Skeletal muscle tissue (tissue), 4 donors: ENCODE data around the gene CNGA4. TPM values are rescaled to one million over a fixed set of nuclear protein-coding genes. Genes with fewer than 3 reads are reported as not detected.

Experiments
- H3K27ac ChIP-seq: one replicate; pipeline ENCODE4 v1.7.0; 2013; ENCODE audit warnings: mild to moderate bottlenecking, low read depth, low read length, inconsistent platforms
- H3K27me3 ChIP-seq, 3 donors: one replicate each; pipeline ENCODE4 v1.7.0; 2013; ENCODE audit warnings: low read length in 3 of 3; ENCODE audit not compliant: control insufficient read depth in 3 of 3, insufficient read depth in 3 of 3
- H3K36me3 ChIP-seq, 3 donors: one replicate each; pipeline ENCODE4 v1.7.0; 2013; ENCODE audit warnings: low read length in 3 of 3; ENCODE audit not compliant: control insufficient read depth in 3 of 3, insufficient read depth in 3 of 3
- H3K4me1 ChIP-seq, 3 donors: one replicate each; pipeline ENCODE4 v1.7.0; 2013; ENCODE audit warnings: low read length in 3 of 3, mild to moderate bottlenecking in 3 of 3; ENCODE audit not compliant: control insufficient read depth in 3 of 3, insufficient read depth in 3 of 3
- H3K4me3 ChIP-seq, 3 donors: one replicate each; pipeline ENCODE4 v1.7.0; 2013; ENCODE audit warnings: low read length in 3 of 3
- H3K9ac ChIP-seq, 3 donors: one replicate each; pipeline ENCODE4 v1.7.0; 2013; ENCODE audit warnings: low read length in 3 of 3, mild to moderate bottlenecking in 3 of 3, moderate library complexity in 2 of 3, low read depth in 1 of 3
- H3K9me3 ChIP-seq, 3 donors: one replicate each; pipeline ENCODE4 v1.7.0; 2013; ENCODE audit warnings: low read length in 3 of 3; ENCODE audit not compliant: control insufficient read depth in 3 of 3
- total RNA-seq: library from RNA; depleted of rRNA; stranded (reverse); fragments of >200 nt; gene quantifications from one replicate; pipeline ENCODE4 v1.2.3, GENCODE V29; 2014
- donor health status: Osteomylitis.

Gene CNGA4, protein sequence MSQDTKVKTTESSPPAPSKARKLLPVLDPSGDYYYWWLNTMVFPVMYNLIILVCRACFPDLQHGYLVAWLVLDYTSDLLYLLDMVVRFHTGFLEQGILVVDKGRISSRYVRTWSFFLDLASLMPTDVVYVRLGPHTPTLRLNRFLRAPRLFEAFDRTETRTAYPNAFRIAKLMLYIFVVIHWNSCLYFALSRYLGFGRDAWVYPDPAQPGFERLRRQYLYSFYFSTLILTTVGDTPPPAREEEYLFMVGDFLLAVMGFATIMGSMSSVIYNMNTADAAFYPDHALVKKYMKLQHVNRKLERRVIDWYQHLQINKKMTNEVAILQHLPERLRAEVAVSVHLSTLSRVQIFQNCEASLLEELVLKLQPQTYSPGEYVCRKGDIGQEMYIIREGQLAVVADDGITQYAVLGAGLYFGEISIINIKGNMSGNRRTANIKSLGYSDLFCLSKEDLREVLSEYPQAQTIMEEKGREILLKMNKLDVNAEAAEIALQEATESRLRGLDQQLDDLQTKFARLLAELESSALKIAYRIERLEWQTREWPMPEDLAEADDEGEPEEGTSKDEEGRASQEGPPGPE
- not detected for total RNA-seq

DNA sequence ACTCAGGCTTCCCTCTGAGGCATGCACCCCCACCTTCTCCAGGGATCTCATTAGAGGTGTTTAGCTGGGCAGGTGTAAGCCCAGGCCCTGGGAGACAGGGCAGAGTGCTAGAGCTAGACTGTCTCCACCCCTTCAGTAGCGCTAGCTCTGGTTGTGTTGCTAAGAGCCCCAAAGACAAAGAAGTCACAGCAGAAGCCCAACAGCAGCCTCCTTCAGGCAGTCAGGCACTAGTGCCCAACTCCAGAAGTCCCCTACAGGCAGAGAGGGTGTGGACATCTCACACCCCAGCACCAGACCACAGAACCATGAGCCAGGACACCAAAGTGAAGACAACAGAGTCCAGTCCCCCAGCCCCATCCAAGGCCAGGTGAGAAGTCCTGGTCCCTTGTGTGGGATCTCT is at the start of gene CNGA4:
Gene CNGA4, plus strand, starts transcription at position 188 of the 400 bp plus-strand sequence. Its CDS starts 118 bp downstream, at position 306.
- H3K9me3 ChIP-seq, result no peaks in the 10 kb centered on the region
- no peak within 1 kb of the TSS for H3K27ac ChIP-seq
- no peaks in the 10 kb centered on the region for H3K27me3 ChIP-seq
- H3K4me1 ChIP-seq, result peaks cover 1 to 11% (median 5%) of the 10 kb centered on the region in 3 donors
- H3K9ac ChIP-seq, result no peak within 1 kb of the TSS
- H3K36me3 ChIP-seq, result no peaks in the 10 kb centered on the region
- H3K4me3 ChIP-seq, result no peak within 1 kb of the TSS

DNA sequence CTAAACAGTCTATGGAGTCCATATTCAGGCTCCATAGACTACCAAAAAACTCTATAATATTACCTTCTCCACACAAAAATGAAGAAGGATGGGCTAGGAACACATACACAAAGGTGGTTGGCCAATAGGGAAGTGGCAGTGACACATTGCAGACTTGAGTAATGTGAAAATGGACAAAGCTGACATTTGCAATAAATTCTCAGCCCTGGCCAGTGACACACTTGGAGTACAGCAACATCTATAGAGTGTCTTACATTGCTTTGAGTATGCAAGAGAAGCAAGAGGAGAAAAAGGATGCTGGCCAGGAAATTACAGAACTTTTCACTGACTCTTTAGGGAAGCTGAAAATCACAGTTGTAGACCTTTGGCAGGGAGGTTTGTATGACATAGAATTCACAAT is 47.1 kb upstream of the CNGA4 start:
- Histone ChIP-seq H3K27ac (no peak overlapping the region), H3K36me3 (no peaks in the 10 kb centered on the region), H3K9ac (no peak overlapping the region), H3K27me3 (no peaks in the 10 kb centered on the region), H3K9me3 (no peaks in the 10 kb centered on the region), H3K4me1 (no peaks in the 10 kb centered on the region), H3K4me3 (no peak overlapping the region)

DNA sequence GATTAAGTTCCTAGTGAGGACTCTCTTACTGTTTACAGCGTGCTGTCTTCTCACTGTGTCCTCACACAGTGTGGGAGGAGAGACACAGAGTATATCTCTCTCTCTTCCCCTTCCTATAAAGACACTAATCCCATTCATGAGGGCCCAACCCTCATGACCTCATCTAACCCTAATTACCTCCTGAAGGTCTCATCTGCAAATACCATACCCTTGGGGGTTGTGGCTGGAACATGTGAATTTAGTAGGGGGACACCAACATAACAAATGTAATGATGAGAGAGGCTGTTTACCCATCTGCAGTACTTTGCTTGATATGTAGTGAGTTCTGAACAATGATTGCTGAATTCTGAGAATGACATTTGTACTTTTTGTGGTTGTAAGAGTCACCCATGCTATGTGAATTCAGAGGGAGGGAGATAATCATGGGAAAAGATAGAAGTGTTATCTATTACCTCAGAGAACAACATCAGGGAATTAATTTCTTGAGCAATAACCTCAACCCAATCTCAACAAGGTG is 44.8 kb upstream of the CNGA4 start:
- Histone ChIP-seq H3K27me3 (no peaks in the 10 kb centered on the region), H3K36me3 (no peaks in the 10 kb centered on the region), H3K9ac (no peak overlapping the region), H3K4me3 (no peak overlapping the region), H3K4me1 (no peaks in the 10 kb centered on the region), H3K27ac (no peak overlapping the region), H3K9me3 (no peaks in the 10 kb centered on the region)

DNA sequence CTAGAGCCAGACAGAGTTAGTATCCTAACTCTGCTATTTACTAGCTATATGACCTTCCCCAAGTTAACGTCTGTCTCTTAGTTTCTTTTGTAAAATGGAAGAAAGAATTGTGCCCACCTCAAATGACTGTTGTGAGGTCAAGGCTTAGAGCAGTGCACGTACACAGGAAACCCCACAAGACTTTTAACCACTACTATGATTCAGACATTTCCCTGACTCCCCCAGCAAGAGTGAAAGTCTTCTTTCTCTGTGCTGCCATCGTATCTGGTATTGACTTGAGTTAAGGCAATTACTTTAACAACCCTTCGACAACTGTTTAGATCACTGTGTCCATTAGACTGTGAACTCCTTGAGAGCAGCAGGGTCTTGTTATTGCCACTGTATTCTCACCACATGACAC is 42.5 kb upstream of the CNGA4 start:
- H3K4me3 ChIP-seq, result no peak overlapping the region
- no peak overlapping the region for H3K27ac ChIP-seq
- no peaks in the 10 kb centered on the region for H3K36me3 ChIP-seq
- H3K4me1 ChIP-seq, result no peaks in the 10 kb centered on the region
- no peaks in the 10 kb centered on the region for H3K27me3 ChIP-seq
- H3K9me3 ChIP-seq, result no peaks in the 10 kb centered on the region
- H3K9ac ChIP-seq, result no peak overlapping the region

DNA sequence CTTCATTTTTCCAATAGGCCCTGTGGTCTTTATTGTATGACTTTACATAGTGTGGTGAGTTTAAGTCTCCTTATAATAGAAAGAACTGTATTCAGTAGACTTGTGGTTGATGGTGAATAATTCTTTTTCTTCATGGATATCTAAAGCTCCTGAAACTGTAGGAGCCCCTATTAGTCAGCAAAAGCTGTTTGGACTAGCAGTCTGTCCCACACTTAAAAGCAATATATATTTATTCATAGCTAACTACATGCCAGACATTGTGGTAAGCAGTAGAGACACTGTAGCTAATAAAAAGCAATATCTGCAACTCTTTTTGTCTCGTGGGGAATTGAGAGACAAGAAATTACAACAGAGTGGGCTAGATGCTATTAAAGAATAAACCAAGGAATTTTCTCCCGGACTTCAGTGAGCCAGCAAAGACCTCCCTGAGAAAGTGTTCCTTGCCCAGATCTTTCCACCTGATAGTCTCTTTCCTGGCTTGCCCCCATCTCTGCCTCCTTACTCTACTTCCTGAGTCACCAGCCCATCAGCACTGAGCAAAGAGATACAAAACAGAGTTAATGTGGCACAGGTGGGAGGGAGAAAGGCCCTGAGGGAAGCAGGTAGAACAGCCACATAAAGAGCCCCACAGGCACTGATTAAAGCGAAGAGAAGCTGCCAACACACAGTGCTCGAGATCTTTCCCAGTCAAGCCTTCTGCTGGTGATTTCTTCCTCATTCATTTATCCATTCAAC is 41.3 kb upstream of the CNGA4 start:
- H3K27me3 ChIP-seq, result no peaks in the 10 kb centered on the region
- no peaks in the 10 kb centered on the region for H3K9me3 ChIP-seq
- H3K27ac ChIP-seq, result no peak overlapping the region
- no peaks in the 10 kb centered on the region for H3K36me3 ChIP-seq
- no peak overlapping the region for H3K4me3 ChIP-seq
- H3K9ac ChIP-seq, result no peak overlapping the region
- H3K4me1 ChIP-seq, result no peaks in the 10 kb centered on the region

DNA sequence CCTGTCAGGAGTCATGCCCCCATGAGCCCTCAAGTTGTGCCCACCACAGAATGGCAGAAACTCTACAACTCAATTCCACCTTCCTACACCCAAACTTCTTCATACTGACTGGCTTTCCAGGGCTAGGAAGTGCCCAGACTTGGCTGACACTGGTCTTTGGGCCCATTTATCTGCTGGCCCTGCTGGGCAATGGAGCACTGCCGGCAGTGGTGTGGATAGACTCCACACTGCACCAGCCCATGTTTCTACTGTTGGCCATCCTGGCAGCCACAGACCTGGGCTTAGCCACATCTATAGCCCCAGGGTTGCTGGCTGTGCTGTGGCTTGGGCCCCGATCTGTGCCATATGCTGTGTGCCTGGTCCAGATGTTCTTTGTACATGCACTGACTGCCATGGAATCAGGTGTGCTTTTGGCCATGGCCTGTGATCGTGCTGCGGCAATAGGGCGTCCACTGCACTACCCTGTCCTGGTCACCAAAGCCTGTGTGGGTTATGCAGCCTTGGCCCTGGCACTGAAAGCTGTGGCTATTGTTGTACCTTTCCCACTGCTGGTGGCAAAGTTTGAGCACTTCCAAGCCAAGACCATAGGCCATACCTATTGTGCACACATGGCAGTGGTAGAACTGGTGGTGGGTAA is 39.6 kb upstream of the CNGA4 start, which contains the start of gene OR52W1:
Gene OR52W1, plus strand, starts transcription at position 51 of the 637 bp plus-strand sequence. Its CDS starts 0 bp downstream, at position 51.
- no peaks in the 10 kb centered on the region for H3K9me3 ChIP-seq
- H3K27me3 ChIP-seq, result no peaks in the 10 kb centered on the region
- no peak within 1 kb of the TSS for H3K4me3 ChIP-seq
- no peak within 1 kb of the TSS for H3K27ac ChIP-seq
- no peaks in the 10 kb centered on the region for H3K4me1 ChIP-seq
- H3K9ac ChIP-seq, result no peak within 1 kb of the TSS
- peaks cover 0 to 2% (median 0%) of the 10 kb centered on the region in 3 donors for H3K36me3 ChIP-seq

DNA sequence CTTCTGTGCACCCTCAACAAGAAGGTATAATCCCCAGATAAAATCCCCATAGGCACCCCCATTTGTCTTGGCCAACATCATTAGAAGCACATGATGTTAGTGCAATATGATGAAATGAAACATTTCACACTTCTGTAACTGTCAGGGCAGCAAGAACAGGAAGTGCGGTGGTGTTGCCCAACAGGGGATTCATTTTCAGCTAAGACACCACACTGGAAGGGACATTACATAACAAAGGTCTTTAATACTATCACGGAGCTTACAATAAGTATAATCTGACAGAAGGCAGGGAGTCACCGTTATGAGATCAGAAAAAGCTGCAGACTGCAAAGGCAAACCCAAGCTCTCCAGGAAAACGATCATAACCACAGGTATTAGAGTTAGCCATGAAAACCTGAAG is 37.9 kb upstream of the CNGA4 start:
- Histone ChIP-seq H3K9me3 (no peaks in the 10 kb centered on the region), H3K27ac (no peak overlapping the region), H3K9ac (no peak overlapping the region), H3K36me3 (peaks cover 0 to 12% (median 4%) of the 10 kb centered on the region in 3 donors), H3K4me3 (no peak overlapping the region), H3K4me1 (no peaks in the 10 kb centered on the region), H3K27me3 (no peaks in the 10 kb centered on the region)

DNA sequence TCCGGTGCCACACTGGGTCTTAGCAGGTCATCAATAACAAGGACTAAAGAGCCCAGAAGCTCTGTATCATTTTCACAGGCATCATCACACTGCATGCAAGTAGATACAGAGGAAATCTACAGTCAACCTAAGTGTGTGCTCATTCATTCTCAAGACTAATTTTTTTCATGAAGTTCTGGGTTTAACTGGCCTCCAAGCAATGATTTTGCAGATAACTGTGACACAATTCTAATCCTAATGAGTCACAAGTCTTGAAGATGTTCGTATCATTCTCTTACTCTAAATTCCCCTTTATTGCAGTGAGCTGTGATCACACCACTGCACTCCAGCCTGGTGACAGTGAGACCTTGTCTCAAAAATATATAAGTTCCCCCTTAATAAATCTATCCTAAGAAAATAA is 37.4 kb upstream of the CNGA4 start:
- H3K27ac ChIP-seq, result no peak overlapping the region

DNA sequence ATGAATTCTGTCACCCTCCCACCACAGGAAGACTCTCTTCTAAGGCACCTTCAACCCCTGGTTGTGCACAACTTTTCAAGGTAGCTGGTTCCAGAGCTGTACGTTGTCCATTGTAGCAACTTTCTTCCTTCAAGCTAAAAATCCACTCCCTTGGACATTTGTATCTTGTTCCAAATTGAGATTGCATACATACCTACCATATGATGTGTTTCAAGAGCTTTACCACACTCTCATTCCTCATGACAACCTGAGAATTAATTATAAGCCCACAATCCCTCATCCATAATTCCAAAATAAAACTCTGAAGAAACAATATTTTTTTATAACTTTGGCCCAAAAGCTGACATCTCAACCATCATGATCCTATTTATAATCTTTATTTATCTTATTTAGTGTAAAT is 36.8 kb upstream of the CNGA4 start:
- Histone ChIP-seq H3K9ac (no peak overlapping the region), H3K27ac (no peak overlapping the region), H3K9me3 (no peaks in the 10 kb centered on the region), H3K36me3 (peaks cover 0 to 18% (median 4%) of the 10 kb centered on the region in 3 donors), H3K27me3 (no peaks in the 10 kb centered on the region), H3K4me1 (no peaks in the 10 kb centered on the region), H3K4me3 (no peak overlapping the region)

More for the DNA sequence above, 37.4 kb upstream of the CNGA4 start:
- Histone ChIP-seq H3K27me3 (no peaks in the 10 kb centered on the region), H3K4me1 (no peaks in the 10 kb centered on the region), H3K9ac (no peak overlapping the region), H3K9me3 (no peaks in the 10 kb centered on the region), H3K4me3 (no peak overlapping the region), H3K36me3 (peaks cover 0 to 16% (median 4%) of the 10 kb centered on the region in 3 donors)
